Activated CD8-positive, alpha-beta memory T cell treated with anti-CD3 and anti-CD28 coated beads, Interleukin-2, amount 50 U/mL, for 48 hours (primary cell): Measurements from ENCODE around the gene WDR47.
"Not testable (repeated sequence)": the region's sequence is repeated elsewhere in the genome, so short reads cannot be mapped to it uniquely, and the experiment has no call there.

Source experiments
- DNase-seq: peaks from one replicate; pipeline ENCODE4 v3.0.0-alpha.2; 2020

The WDR47 gene

DNA sequence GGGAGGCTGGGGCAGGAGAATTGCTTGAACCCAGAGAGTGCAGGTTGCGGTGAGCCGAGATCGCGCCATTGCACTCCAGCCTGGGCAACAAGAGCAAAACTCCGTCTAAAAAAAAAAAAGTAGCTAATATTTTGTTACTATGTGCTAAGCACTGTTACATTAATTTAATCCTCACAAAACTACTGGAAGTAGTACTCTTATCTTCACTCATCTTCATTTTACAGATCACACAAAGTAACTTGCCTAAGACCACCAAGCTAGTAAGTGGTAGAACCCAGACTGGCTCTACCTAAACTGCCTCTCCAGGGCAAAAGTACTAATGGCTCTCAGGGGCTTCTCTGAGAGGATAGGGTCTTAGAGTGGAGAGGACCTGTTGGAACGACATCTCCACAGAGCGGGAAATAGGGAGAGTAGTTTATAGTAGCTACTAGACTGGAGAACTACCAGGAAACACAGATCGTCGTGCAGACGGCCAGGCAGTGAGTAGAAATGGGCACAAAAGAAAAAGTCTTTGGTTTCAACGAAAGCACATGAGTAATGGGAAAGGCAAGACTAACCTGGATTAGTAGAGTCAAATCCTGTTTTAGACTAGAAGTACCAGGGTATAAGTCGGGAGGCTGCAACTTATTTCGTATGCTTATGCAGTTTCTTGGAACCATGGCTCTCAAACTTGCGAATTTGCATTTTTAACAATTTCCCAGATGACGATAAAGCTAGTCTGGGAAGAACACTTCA, 80.0 kb downstream of the WDR47 start:
- DNase-seq: no peak

DNA sequence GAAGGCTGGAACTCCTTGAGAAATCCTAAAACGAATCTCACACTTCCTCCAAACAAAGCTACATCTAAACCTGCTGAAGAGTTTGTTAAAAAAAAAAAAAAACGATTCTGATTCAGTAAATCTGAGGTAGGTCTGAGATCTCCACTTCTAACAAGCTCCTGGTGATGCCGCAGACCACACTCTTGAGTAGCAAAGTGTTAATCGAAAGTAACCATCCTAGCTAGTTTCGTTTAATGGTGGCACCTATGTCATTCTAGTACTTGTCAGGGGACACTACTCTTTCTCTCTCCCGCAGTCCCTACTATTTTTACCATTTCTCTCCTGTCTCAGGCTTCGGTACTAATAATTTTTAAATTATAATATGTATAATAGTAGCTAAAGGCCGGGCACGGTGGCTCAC, 80.7 kb downstream of the WDR47 start:
- DNase-seq: no peak

DNA sequence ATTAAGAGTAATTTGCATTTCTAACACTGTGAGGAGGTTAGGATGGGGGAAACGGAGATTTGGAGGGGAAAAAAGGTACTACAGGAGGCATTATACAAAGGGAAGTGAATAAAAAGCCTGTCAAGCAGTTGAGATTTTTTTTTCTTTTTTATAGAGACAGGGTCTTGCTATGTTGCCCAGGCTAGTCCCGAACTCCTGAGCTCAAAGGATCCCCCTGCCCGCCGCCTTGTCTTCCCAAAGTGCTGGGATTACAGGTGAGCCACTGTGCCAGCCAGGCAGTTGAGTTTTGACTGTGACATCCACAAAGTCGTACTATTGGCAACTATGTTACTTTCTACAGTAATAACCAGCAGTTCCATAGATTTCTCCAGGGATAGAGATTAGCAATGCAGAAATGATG, 81.2 kb downstream of the WDR47 start:
- no peak for DNase-seq

DNA sequence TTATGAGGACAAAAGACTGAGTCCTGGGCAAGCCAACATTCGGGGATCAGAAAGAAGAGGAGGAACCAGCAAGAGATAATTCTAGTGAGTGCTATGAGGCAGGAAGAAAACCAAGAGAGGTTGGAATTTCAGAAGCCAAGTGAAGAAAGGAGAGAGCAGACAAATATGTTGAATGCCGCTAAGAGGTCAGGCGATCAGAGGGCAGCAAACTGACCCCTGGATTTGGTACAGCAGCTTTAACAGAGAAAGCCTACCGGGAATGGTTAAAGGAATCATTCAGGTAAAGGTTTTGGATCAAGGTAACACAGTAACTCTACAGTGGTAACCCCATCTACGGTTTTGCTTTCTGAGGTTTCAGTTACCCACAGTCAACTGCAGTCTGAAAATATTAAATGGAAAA, 84.0 kb downstream of the WDR47 start:
- no peak for DNase-seq

DNA sequence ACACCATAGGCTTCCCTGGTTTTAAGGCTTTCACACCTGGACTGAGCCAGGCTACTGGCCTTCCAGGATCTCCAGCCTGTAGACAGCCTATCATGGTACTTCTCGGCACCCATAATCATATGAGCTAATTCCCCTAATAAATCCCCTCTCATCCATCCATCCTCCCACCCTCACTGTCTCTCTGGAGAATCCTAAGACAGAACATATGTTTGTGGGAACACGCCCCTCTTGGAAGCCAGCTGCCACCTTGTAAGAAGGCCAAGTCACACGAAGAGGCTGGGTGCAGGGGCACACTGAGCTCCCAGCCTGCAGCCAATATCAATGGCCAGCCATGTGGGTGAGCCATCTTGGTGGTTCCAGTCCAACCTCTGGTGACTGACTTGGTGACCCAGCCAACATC, 86.0 kb downstream of the WDR47 start:
- no peak for DNase-seq

DNA sequence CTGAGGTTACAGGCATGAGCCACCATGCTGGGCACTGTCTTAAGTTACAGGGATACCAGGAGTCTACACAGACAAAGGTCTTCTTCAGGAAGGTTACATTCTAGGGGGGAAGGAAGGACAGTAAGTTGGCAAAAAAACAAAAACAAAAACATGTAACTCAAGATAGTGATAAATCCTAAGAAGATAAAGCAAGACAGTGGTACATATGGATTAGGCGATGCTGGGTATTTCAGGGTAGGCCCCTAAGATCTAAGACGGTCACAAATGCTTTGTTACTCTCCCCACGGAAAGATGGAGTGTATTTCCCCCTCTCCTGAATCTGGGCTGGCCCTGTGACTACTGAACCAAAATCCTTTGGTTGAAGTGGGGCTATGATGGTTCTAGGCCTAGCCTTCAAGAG, 86.8 kb downstream of the WDR47 start:
- no peak for DNase-seq

DNA sequence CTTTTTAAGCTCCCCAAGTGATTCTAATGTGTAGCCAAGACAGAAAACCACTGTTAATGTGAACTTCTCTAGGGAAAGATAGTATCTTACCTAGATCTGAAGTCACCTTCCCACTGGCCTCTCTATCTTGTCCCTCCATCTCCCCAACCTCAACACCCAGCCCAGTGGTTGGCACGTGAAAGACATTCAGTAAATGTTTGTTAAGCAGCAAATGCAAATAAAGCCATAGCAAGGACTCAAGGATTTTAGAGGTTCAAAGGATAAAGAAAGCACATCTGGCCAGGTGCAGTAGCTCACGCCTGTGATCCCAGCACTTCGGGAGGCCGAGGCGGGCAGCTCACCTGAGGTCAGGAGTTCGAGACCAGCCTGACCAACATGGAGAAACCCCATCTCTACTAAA, 88.5 kb downstream of the WDR47 start:
- no peak for DNase-seq

DNA sequence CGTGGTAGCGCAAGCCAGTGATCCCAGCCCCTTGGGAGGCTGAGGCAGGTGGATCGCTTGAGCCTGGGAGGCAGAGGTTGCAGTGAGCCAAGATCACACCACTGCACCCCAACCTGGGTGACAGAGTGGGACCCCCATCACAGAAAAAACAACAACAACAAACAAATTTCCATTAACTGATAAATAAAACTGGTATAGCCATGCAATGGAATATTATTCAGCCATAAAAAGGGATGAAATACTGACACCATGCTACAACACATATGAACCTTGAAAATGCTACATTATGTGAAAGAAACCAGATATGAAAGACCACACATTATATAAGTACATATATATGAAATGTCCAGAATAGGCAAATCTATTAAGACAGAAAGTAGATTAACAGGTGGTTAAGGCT, 90.7 kb downstream of the WDR47 start:
- no peak for DNase-seq

DNA sequence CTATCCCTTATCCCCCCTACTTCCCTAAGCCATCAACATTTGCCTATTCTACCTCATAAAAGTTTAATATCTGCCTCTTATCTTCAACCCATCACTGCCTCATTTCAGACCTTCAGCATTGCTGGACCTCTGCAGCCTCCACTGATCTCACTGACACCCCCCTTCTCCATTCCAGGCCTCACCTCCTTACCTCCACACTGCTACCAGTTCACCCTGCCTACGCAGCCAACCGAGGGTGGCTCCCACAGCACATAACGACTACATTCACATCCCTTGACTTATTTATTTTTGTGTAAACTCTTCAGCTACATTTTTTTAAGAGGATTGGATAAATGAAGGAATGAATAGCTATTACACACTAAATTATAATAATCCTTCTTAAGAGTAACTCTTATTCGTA, 92.9 kb downstream of the WDR47 start:
- no peak for DNase-seq

DNA sequence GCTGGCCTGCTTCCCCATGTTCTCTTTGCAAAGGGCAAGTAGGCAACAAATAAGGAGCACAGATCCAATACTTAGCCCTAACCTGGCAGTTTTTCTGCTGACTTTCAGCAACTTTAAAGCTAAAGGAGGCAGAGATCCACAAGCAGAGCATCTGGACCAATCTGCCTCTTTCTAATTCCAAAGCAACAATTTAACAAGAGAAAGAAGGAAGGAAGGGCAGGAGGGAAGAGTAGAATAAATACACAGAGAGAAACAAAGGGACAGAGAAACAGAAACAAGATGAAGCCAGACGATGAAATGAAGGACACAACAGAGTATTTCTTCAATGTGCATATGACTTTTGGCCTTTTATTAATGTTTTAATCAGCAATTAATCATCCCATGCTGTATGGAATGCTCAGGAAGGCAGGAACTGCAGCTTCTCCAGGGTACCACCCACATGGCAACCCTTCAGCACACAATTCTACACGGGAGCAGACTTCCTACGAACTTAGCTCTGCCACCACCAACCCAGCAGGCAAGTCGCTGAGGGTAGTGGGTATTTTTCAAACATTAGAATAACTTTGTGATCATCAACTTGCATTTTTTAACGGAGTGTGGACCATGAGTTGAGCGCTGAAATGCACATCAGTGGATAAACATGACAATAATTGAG, 93.9 kb downstream of the WDR47 start:
- no peak for DNase-seq

DNA sequence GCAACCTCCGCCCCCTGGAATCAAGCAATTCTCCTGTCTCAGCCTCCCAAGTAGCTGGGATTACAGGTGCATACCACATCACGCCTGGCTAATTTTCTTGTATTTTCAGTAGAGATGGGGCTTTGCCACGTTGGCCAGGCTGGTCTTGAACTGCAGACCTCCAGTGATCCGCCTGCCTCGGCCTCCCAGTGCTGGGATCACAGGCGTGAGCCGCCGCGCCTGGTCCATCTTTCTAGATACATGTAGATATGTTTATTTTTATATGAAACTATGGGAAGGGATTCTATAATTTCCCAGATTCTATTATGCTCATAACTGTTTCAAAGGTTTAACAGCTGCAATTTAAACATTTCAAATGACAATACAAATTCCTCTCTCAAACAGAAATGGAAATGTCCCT, 105.7 kb downstream of the WDR47 start:
- no peak for DNase-seq

DNA sequence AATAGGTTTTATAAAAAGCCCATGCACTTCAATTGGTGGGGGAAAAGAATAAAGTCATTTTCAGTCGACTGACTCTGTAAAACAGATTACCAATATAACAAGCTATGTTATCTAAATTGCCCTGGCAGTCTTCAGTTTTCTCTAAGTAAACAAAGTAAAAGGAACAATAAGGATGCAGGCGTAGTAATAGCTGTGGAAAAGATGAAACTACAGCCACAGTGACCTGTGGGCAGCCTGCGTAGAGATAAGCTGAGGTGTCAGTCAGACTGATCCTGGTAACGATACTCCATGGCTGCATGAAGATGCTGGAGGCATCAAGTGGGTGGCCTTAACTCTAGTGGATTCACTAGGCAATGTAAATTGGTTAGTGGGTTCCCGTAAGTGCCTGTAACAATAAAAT, 108.0 kb downstream of the WDR47 start:
- no peak for DNase-seq

DNA sequence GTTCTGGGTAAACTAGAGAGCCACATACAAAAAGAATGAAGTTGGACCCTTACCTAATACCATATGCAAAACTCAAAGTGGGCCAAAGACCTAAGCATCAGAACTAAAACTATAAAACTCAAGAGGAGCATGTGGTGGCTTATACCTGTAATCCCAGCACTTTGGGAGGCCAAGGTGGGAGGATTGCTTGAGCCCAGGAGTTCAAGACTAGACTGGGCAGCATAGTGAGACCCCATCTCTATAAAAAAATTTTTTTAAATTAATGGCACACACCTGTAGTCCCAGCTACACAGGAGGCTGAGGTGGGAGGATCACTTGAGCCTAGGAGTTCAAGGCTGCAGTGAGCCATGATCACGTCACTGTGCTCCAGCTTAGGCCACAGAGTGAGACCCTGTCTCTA, 114.3 kb downstream of the WDR47 start:
- DNase-seq: not testable (repeated sequence)

DNA sequence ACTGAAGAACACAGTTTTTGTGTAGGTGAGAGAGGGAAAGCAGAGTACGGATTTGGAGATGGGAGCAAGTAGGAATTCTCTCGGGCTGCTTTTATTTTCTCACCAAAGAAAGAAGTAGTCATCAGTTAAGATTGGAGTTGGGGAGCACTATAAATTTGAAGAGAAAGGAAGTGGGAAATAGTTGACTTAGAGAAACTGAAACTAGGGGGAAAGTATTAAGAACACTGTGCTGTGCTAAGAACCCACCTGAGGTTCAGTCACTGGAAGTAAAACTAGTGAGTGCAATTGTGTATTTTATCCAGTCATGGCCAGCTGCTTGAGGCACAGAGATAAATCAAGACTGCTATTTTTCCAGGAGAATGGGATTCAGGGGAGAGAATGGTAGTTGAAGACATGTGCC, 116.0 kb downstream of the WDR47 start:
- DNase-seq: no peak
